ENCODE measurements around the gene ARMC8. TPM values are rescaled to one million over a fixed set of nuclear protein-coding genes. Genes with fewer than 3 reads are reported as not detected.

ARMC8 gene
- total and polyA plus RNA-seq, 8 donors: 7.6 to 21.1 (median 16.9) TPM

GRCh38 chr3:138197058-138197457 lies 10.0 kb downstream of the ARMC8 start:
- Histone ChIP-seq H3K36me3 (no peaks in the 10 kb centered on the region), H3K4me1 (no peaks in the 10 kb centered on the region), H3K27me3 (no peaks in the 10 kb centered on the region), H3K27ac (no peak overlapping the region), H3K4me3 (no peak overlapping the region), H3K9me3 (no peaks in the 10 kb centered on the region)
- FAIRE-seq: no peak
- WGBS, 2 donors: 38 to 39% methylated on average over 5 of the region's 5 CpGs
- peak; percentile 71 to 92 (median 79) for ATAC-seq
- peak in 1 of 6 donors; percentile 21 for DNase-seq
- no peak for TF ChIP-seq CTCF (IDR thresholded peaks at IDR 0.05)
- intact Hi-C loops (cut with DNase I): no loop called here

GRCh38 chr3:138197524-138197923 lies 10.4 kb downstream of the ARMC8 start:
- no peaks in the 10 kb centered on the region for H3K4me1 ChIP-seq
- no peak for TF ChIP-seq CTCF (IDR thresholded peaks at IDR 0.05)
- intact Hi-C loops (cut with DNase I): no loop called here
- DNase-seq (no peak), FAIRE-seq (no peak), ATAC-seq (no peak)
- WGBS, 2 donors: 46 to 54% methylated on average over 1 of the region's 1 CpG
- H3K4me3 ChIP-seq: no peak overlapping the region
- H3K27ac ChIP-seq: no peak overlapping the region
- H3K9me3 ChIP-seq: no peaks in the 10 kb centered on the region
- H3K36me3 ChIP-seq: no peaks in the 10 kb centered on the region
- no peaks in the 10 kb centered on the region for H3K27me3 ChIP-seq

- no peak for TF ChIP-seq CTCF (IDR thresholded peaks at IDR 0.05)
- intact Hi-C loops (cut with DNase I): no loop called here
- Histone ChIP-seq H3K36me3 (no peaks in the 10 kb centered on the region), H3K27ac (no peak overlapping the region), H3K9me3 (no peaks in the 10 kb centered on the region), H3K4me1 (no peaks in the 10 kb centered on the region), H3K4me3 (no peak overlapping the region), H3K27me3 (no peaks in the 10 kb centered on the region)
- WGBS, 2 donors: 79 to 91% methylated on average over 2 of the region's 2 CpGs
- DNase-seq (no peak), FAIRE-seq (no peak), ATAC-seq (no peak)
Observed at GRCh38 chr3:138199851-138200250, 12.8 kb downstream of the ARMC8 start.

- WGBS, 2 donors: 77 to 90% methylated on average over 1 of the region's 1 CpG
- no peaks in the 10 kb centered on the region for H3K9me3 ChIP-seq
Observed at GRCh38 chr3:138200424-138200823, 13.3 kb downstream of the ARMC8 start.

More at GRCh38 chr3:138200424-138200823, 13.3 kb downstream of the ARMC8 start:
- no peak for FAIRE-seq
- H3K27me3 ChIP-seq: no peaks in the 10 kb centered on the region
- ATAC-seq: no peak
- H3K36me3 ChIP-seq: no peaks in the 10 kb centered on the region
- DNase-seq: no peak
- H3K4me1 ChIP-seq: no peaks in the 10 kb centered on the region
- H3K4me3 ChIP-seq: no peak overlapping the region
- intact Hi-C loops (cut with DNase I): no loop called here
- H3K27ac ChIP-seq: no peak overlapping the region
- TF ChIP-seq CTCF (IDR thresholded peaks at IDR 0.05): no peak
